Fibroblast of the aortic adventitia (primary cell): ENCODE data around the gene RMND5B. TPM values are rescaled to one million over a fixed set of nuclear protein-coding genes. Genes with fewer than 3 reads are reported as not detected.
"Not testable (repeated sequence)": the region's sequence is repeated elsewhere in the genome, so short reads cannot be mapped to it uniquely, and the experiment has no call there.

Source experiments
- DNase-seq: peaks from one replicate; pipeline ENCODE4 v3.0.0-alpha.2; 2010; ENCODE audit warnings: low read depth
- H3K4me3 ChIP-seq: 2 replicates; pipeline ENCODE4 v1.5.1; 2011; ENCODE audit warnings: low read depth, mild to moderate bottlenecking, control low read depth, low read length, moderate library complexity
- total RNA-seq: library from RNA; depleted of rRNA; stranded (reverse); fragments of >200 nt; gene quantifications from 2 replicates; pipeline ENCODE4 v1.2.3, GENCODE V29; 2012; ENCODE audit warnings: low replicate concordance
- TF ChIP-seq, protein P1 (sequence below): IDR thresholded peaks from 2 replicates; pipeline ENCODE4 v1.5.1; 2011; ENCODE audit warnings: mild to moderate bottlenecking, low read length, control low read depth, inconsistent platforms; ENCODE audit not compliant: insufficient read depth

The RMND5B gene
- total RNA-seq, 1 donor, result 25.8 TPM

DNA sequence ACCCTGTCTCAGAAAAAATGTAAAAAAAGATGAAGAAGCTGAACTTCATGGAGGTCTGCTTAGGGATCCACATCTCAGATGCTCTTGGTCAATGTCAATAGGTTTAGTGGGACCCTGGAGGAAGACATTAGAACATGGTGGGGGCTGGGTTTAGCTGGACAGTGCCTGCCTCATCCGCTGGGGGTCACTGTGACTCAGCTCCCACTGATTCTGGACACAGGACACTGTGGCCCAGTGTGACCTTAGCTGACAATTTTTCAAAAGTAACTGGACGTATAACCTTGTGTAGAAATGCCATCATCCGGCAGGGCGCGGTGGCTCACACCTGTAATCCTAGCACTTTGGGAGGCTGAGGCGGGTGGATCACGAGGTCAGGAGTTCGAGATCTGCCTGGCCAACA, 66.2 kb downstream of the RMND5B start:
- DNase-seq, result no peak
- TF ChIP-seq, protein P1, sequence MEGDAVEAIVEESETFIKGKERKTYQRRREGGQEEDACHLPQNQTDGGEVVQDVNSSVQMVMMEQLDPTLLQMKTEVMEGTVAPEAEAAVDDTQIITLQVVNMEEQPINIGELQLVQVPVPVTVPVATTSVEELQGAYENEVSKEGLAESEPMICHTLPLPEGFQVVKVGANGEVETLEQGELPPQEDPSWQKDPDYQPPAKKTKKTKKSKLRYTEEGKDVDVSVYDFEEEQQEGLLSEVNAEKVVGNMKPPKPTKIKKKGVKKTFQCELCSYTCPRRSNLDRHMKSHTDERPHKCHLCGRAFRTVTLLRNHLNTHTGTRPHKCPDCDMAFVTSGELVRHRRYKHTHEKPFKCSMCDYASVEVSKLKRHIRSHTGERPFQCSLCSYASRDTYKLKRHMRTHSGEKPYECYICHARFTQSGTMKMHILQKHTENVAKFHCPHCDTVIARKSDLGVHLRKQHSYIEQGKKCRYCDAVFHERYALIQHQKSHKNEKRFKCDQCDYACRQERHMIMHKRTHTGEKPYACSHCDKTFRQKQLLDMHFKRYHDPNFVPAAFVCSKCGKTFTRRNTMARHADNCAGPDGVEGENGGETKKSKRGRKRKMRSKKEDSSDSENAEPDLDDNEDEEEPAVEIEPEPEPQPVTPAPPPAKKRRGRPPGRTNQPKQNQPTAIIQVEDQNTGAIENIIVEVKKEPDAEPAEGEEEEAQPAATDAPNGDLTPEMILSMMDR, result peak; percentile 44
- no peak overlapping the region for H3K4me3 ChIP-seq

DNA sequence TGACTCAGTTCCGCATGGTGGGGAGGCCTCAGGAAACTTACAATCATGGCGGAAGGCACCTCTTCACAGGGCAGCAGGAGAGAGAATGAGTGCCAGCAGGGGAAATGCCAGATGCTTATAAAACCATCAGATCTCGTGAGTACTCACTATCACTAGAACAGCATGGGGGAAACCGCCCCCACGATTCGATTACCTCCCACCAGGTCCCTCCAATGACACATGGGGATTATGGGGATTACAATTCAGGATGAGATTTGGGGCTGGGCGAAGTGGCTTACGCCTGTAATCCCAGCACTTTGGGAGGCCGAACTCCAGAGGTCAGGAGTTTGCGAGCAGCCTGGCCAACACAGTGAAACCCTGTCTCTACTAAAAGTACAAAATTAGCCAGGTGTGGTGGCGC, 67.3 kb downstream of the RMND5B start:
- not testable (repeated sequence) for DNase-seq, H3K4me3 ChIP-seq

DNA sequence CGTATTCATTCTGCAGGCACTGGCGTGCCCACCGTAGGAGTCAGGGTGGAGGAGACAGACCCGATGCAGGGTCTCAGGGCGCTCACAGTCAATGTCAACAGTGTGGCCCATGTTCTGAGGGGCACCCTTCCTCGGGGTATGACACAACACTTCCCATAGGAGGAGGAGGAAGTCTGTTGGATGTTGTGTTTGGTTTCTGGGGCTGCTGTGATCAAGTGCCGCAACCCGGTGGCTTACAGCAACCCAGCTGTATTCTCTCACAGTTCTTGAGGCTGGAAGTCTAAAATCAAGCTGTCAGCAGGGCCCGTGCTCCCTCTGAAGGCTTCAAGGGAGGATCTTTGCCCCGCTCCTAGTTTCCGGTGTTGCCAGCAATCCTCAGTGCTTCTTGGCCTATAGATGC, 67.9 kb downstream of the RMND5B start:
- H3K4me3 ChIP-seq, result no peak overlapping the region

DNA sequence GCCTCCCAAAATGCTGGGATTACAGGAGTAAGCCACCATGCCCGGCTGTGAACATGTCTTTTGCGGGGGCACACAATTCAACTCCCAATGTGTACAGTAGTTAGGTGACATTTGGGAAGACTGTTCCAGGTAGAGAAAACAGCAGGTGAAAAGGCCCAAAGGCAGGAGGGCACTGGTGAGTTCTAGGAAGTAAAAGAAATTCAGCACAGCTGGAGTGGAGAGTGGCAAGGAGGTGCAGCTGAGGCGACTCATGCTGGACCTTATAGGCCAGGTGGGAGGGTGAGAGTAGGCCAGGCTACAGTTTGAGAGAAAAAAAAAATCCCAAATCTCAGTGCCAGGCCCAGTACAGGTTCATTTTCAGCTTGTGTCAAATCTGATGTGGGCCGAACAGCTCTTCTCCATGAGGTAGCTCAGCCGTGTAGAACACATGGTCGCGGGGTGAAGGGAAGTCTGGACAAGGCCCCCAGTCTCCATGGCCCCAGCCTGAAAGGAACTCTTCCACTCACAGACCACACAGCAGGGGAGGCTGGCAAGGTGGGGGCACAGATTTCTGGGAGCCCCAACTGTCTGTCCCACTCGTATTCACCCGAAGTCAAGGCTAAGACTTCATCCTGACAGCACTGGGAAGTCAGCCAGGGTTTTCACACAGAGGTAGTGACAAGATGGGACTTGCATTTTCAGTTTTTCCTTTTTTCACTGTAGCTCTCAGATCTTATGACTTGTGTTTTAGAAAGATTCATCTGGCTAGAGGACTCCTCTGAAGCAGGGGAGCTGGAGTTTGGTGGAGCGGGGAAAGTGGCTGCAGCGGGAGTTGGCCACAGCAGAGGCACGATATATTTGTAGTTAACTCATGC, 69.0 kb downstream of the RMND5B start:
- TF ChIP-seq, protein P1, result no peak
- DNase-seq, result no peak

More for the DNA sequence above, 67.9 kb downstream of the RMND5B start:
- DNase-seq, result no peak
- TF ChIP-seq, protein P1, result no peak

More for the DNA sequence above, 69.0 kb downstream of the RMND5B start:
- no peak overlapping the region for H3K4me3 ChIP-seq

Other genes starting within 250 kb of the RMND5B start
- not detected in 2 replicates for gene PROP1, start 134.8 kb upstream of the RMND5B start, total RNA-seq
- gene N4BP3, start 17.5 kb upstream of the RMND5B start, total RNA-seq, result 0.18 and 0.65 TPM in 2 replicates
- gene NHP2, start 22.9 kb downstream of the RMND5B start, total RNA-seq, result 29.8 and 162 TPM in 2 replicates
- not detected in 2 replicates for gene GMCL2, start 56.4 kb downstream of the RMND5B start, total RNA-seq
- gene HNRNPAB, start 73.5 kb downstream of the RMND5B start, total RNA-seq, result 62.9 and 106 TPM in 2 replicates
- 25.0 and 27.9 TPM in 2 replicates for gene PHYKPL, start 101.8 kb downstream of the RMND5B start, total RNA-seq